ENCODE measurements around the gene NPAS2. TPM values are rescaled to one million over a fixed set of nuclear protein-coding genes. Genes with fewer than 3 reads are reported as not detected.
A peak's percentile ranks its signal among the peaks of the same experiment; 100 is the strongest.

Gene NPAS2
- polyA plus RNA-seq, 1 donor (not counting 4 experiments of a cell fraction or from before 2014, with no cell fraction given), result 17.7 TPM

- Histone ChIP-seq H3K27ac (ENCODE audit: control insufficient read depth, insufficient read depth, low read length) (peak overlapping the region; percentile 74), H3K4me2 (ENCODE audit: control insufficient read depth, extremely low read depth, insufficient read depth, low read depth, low read length) (peak overlapping the region; percentile 89), H3K79me2 (ENCODE audit: control insufficient read depth, insufficient read depth, low read length) (no peaks in the 10 kb centered on the region), H4K20me1 (ENCODE audit: control insufficient read depth, extremely low read depth, insufficient read depth, low read length) (no peaks in the 10 kb centered on the region), H3K4me1 (ENCODE audit: control insufficient read depth, extremely low read depth, insufficient read depth, low read length) (peaks cover 29% of the 10 kb centered on the region), H2AFZ (ENCODE audit: control insufficient read depth, low read length) (peak overlapping the region; percentile 41), H3K36me3 (ENCODE audit: control insufficient read depth in 2 of 2, extremely low read depth in 1 of 2, insufficient read depth in 2 of 2, low read length in 2 of 2) (no peaks in the 10 kb centered on the region), H3K9me3 (ENCODE audit: control insufficient read depth, low read depth, low read length) (no peaks in the 10 kb centered on the region), H3K9ac (ENCODE audit: control insufficient read depth, extremely low read depth, insufficient read depth, low read length) (peak overlapping the region; percentile 59), H3K9me1 (ENCODE audit: control insufficient read depth, extremely low read depth, insufficient read depth, low read length) (no peaks in the 10 kb centered on the region), H3K27me3 (ENCODE audit: control insufficient read depth, extremely low read depth, insufficient read depth, low read length) (no peaks in the 10 kb centered on the region), H3K4me3 (ENCODE audit: control insufficient read depth in 2 of 3, extremely low read depth in 1 of 3, insufficient read depth in 2 of 3, low read depth in 1 of 3, low read length in 3 of 3) (peak overlapping the region in 2 of 3 experiments; percentile 58 to 63)
- DNase-seq (ENCODE audit: low read depth, low spot score) (no peak), FAIRE-seq (peak; percentile 55)
- TF ChIP-seq CTCF (optimal IDR thresholded peaks at IDR 0.05 in 1 of 3, IDR thresholded peaks at IDR 0.05 in 1 of 3, conservative IDR thresholded peaks at IDR 0.05 in 1 of 3; ENCODE audit: extremely low read depth in 1 of 3, insufficient read depth in 2 of 3, low read length in 3 of 3), result no peak
- dilution Hi-C loops (cut with MboI; ENCODE audit: extremely low pct_ligation_motif_present, low sequenced_read_pairs), result no loop called here
Observed at GRCh38 chr2:100785626-100786296, 34.2 kb upstream of the NPAS2 start.

DNA sequence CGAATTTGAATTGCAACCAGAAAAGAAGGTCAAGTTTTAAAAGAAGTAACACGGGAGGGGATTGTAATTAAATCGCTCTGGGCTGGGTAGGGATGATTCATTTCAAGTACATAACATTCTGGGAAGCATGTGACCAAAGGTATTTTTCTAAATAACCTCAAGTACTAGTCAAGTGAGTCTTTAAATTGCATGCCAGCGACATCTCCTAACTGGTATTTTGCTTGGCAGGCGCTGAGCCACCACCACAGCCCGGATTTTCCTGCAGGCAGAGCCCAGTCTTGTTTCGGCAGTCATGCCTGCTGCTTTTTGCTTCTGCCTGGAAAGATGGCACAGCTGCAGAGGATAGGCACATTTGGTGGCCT, 33.7 kb upstream of the NPAS2 start:
- no peaks in the 10 kb centered on the region for H3K27me3 ChIP-seq (ENCODE audit: control insufficient read depth, extremely low read depth, insufficient read depth, low read length)
- peak; percentile 78 for DNase-seq (ENCODE audit: low read depth, low spot score)
- peak overlapping the region; percentile 59 for H3K9ac ChIP-seq (ENCODE audit: control insufficient read depth, extremely low read depth, insufficient read depth, low read length)
- TF ChIP-seq CTCF (optimal IDR thresholded peaks at IDR 0.05 in 1 of 3, IDR thresholded peaks at IDR 0.05 in 1 of 3, conservative IDR thresholded peaks at IDR 0.05 in 1 of 3; ENCODE audit: extremely low read depth in 1 of 3, insufficient read depth in 2 of 3, low read length in 3 of 3) (no peak), EZH2 (IDR thresholded peaks at IDR 0.05; ENCODE audit: low read length) (no peak)
- peak overlapping the region; percentile 89 for H3K4me2 ChIP-seq (ENCODE audit: control insufficient read depth, extremely low read depth, insufficient read depth, low read depth, low read length)
- no peaks in the 10 kb centered on the region for H3K9me1 ChIP-seq (ENCODE audit: control insufficient read depth, extremely low read depth, insufficient read depth, low read length)
- dilution Hi-C loops (cut with MboI; ENCODE audit: extremely low pct_ligation_motif_present, low sequenced_read_pairs), result no loop called here
- no peaks in the 10 kb centered on the region for H3K79me2 ChIP-seq (ENCODE audit: control insufficient read depth, insufficient read depth, low read length)
- H2AFZ ChIP-seq (ENCODE audit: control insufficient read depth, low read length), result peak overlapping the region; percentile 41
- H3K36me3 ChIP-seq (ENCODE audit: control insufficient read depth in 2 of 2, extremely low read depth in 1 of 2, insufficient read depth in 2 of 2, low read length in 2 of 2), result no peaks in the 10 kb centered on the region
- peaks cover 24% of the 10 kb centered on the region for H3K4me1 ChIP-seq (ENCODE audit: control insufficient read depth, extremely low read depth, insufficient read depth, low read length)
- H3K4me3 ChIP-seq (ENCODE audit: control insufficient read depth in 2 of 3, extremely low read depth in 1 of 3, insufficient read depth in 2 of 3, low read depth in 1 of 3, low read length in 3 of 3), result peak overlapping the region in 2 of 3 experiments; percentile 58 to 63
- FAIRE-seq, result peak; percentile 87
- no peaks in the 10 kb centered on the region for H4K20me1 ChIP-seq (ENCODE audit: control insufficient read depth, extremely low read depth, insufficient read depth, low read length)
- H3K27ac ChIP-seq (ENCODE audit: control insufficient read depth, insufficient read depth, low read length), result peak overlapping the region; percentile 74
- no peaks in the 10 kb centered on the region for H3K9me3 ChIP-seq (ENCODE audit: control insufficient read depth, low read depth, low read length)

Data from keratinocyte (primary cell).